Stimulated activated CD4-positive, alpha-beta T cell treated with anti-CD3 and anti-CD28 coated beads, Interleukin-4, amount 100 ng/mL, for 24 hours (primary cell): ENCODE results near the gene PIP5K1C.

Source experiments
- DNase-seq: peaks from one replicate; pipeline ENCODE4 v3.0.0-alpha.2; 2020

PIP5K1C gene

GRCh38 chr19:3700242-3701032 is at the start of gene PIP5K1C:
Gene PIP5K1C, minus strand, starts transcription at chr19:3700468. Its CDS starts 78 bp downstream, at chr19:3700390.
- DNase-seq = peak; percentile 94

GRCh38 chr19:3748965-3749364 is 48.7 kb upstream of the PIP5K1C start:
- no peak for DNase-seq

- DNase-seq = no peak
Measured at GRCh38 chr19:3746371-3747056, 46.2 kb upstream of the PIP5K1C start.

- no peak for DNase-seq
Measured at GRCh38 chr19:3745363-3746045, 45.2 kb upstream of the PIP5K1C start.

- DNase-seq = no peak
Measured at GRCh38 chr19:3743486-3743885, 43.2 kb upstream of the PIP5K1C start.

GRCh38 chr19:3740431-3740830 is 40.2 kb upstream of the PIP5K1C start:
- DNase-seq = no peak

GRCh38 chr19:3738477-3739220 is 38.4 kb upstream of the PIP5K1C start:
- DNase-seq = no peak

- no peak for DNase-seq
Measured at GRCh38 chr19:3737487-3738205, 37.4 kb upstream of the PIP5K1C start.

GRCh38 chr19:3736106-3736724 is 35.9 kb upstream of the PIP5K1C start:
- DNase-seq = no peak

GRCh38 chr19:3734310-3734600 is 34.0 kb upstream of the PIP5K1C start:
- no peak for DNase-seq

GRCh38 chr19:3733549-3734309 is 33.5 kb upstream of the PIP5K1C start:
- no peak for DNase-seq

GRCh38 chr19:3732108-3732507 is 31.8 kb upstream of the PIP5K1C start:
- no peak for DNase-seq

GRCh38 chr19:3730457-3730958 is 30.2 kb upstream of the PIP5K1C start:
- no peak for DNase-seq

GRCh38 chr19:3725640-3726310 is 25.5 kb upstream of the PIP5K1C start:
- no peak for DNase-seq

- DNase-seq = no peak
Measured at GRCh38 chr19:3725121-3725520, 24.9 kb upstream of the PIP5K1C start.

- DNase-seq = no peak
Measured at GRCh38 chr19:3723883-3724282, 23.6 kb upstream of the PIP5K1C start.

- DNase-seq = no peak
Measured at GRCh38 chr19:3723110-3723488, 22.8 kb upstream of the PIP5K1C start.

GRCh38 chr19:3722443-3723109 is 22.3 kb upstream of the PIP5K1C start:
- no peak for DNase-seq

GRCh38 chr19:3721887-3722442 is 21.7 kb upstream of the PIP5K1C start:
- DNase-seq = no peak
